GM06990 (cell line): Measurements from ENCODE around the gene PRR20C.
"Not testable (repeated sequence)": the region's sequence is repeated elsewhere in the genome, so short reads cannot be mapped to it uniquely, and the experiment has no call there.

ENCODE experiments used
- DNase-seq: peaks from one replicate; pipeline ENCODE4 v3.0.0-alpha.2; 2011; ENCODE audit not compliant: insufficient read length; ENCODE audit errors: extremely low read depth
- H3K27me3 ChIP-seq: replicated peaks from 2 replicates; pipeline ENCODE4 v1.6.0; 2011; ENCODE audit warnings: low read length; ENCODE audit not compliant: control insufficient read depth, insufficient read depth
- H3K36me3 ChIP-seq: 2 replicates; pipeline ENCODE4 v1.5.1; 2011; ENCODE audit warnings: low read length; ENCODE audit not compliant: control insufficient read depth, insufficient read depth
- H3K4me3 ChIP-seq: replicated peaks from 2 replicates; pipeline ENCODE4 v1.5.1; 2011; ENCODE audit warnings: low read depth, mild to moderate bottlenecking, control low read depth, low read length
- CTCF ChIP-seq: IDR thresholded peaks from 2 replicates; pipeline ENCODE4 v1.5.1; 2011; ENCODE audit warnings: low read length, control low read depth, mild to moderate bottlenecking, inconsistent platforms; ENCODE audit not compliant: insufficient read depth, poor library complexity, severe bottlenecking

The PRR20C gene

GRCh38 chr13:57153761-57154160 lies at the start of gene PRR20C:
TSS of gene PRR20C (plus strand) at chr13:57154061. CDS start at chr13:57154448, 387 bp downstream.
- not testable (repeated sequence) for DNase-seq, H3K27me3 ChIP-seq, H3K36me3 ChIP-seq, H3K4me3 ChIP-seq

- Histone ChIP-seq H3K27me3 (no peaks in the 10 kb centered on the region), H3K36me3 (no peaks in the 10 kb centered on the region), H3K4me3 (no peak overlapping the region)
- DNase-seq, result no peak
- no peak for TF ChIP-seq CTCF
These were observed 38.9 kb upstream of the PRR20C start for GRCh38 chr13:57114945-57115344.

GRCh38 chr13:57123681-57124080 lies 30.2 kb upstream of the PRR20C start:
- Histone ChIP-seq H3K27me3 (no peaks in the 10 kb centered on the region), H3K4me3 (no peak overlapping the region), H3K36me3 (no peaks in the 10 kb centered on the region)
- no peak for TF ChIP-seq CTCF
- no peak for DNase-seq

- Histone ChIP-seq H3K27me3 (no peaks in the 10 kb centered on the region), H3K36me3 (no peaks in the 10 kb centered on the region), H3K4me3 (no peak overlapping the region)
- TF ChIP-seq CTCF, result no peak
- no peak for DNase-seq
These were observed 25.0 kb upstream of the PRR20C start for GRCh38 chr13:57128909-57129308.

- H3K4me3 ChIP-seq, result no peak overlapping the region
- TF ChIP-seq CTCF, result no peak
- H3K36me3 ChIP-seq, result no peaks in the 10 kb centered on the region
- H3K27me3 ChIP-seq, result no peaks in the 10 kb centered on the region
- no peak for DNase-seq
These were observed 17.8 kb upstream of the PRR20C start for GRCh38 chr13:57136093-57136492.

- TF ChIP-seq CTCF, result no peak
- no peaks in the 10 kb centered on the region for H3K27me3 ChIP-seq
- no peaks in the 10 kb centered on the region for H3K36me3 ChIP-seq
- no peak overlapping the region for H3K4me3 ChIP-seq
- no peak for DNase-seq
These were observed 16.3 kb upstream of the PRR20C start for GRCh38 chr13:57137585-57137984.
